Astrocyte of the cerebellum (primary cell): ENCODE data around the gene NLGN1.

Experiments
- DNase-seq: peaks from one replicate; pipeline ENCODE4 v3.0.0-alpha.2; 2011; ENCODE audit warnings: low read depth
- H3K4me3 ChIP-seq: 2 replicates; pipeline ENCODE4 v1.5.1; 2011; ENCODE audit warnings: mild to moderate bottlenecking, low read depth, low read length, moderate library complexity
- in situ Hi-C: cut with HindIII; loops from 2 replicates; pipeline ENCODE4 v1.10.0; 2017; ENCODE audit warnings: low sequenced_read_pairs
- TF ChIP-seq, protein P1 (sequence below): IDR thresholded peaks from 2 replicates; pipeline ENCODE4 v1.5.1; 2012; ENCODE audit warnings: low read length, low read depth, moderate library complexity, mild to moderate bottlenecking; ENCODE audit errors: missing control alignments

The NLGN1 gene

DNA sequence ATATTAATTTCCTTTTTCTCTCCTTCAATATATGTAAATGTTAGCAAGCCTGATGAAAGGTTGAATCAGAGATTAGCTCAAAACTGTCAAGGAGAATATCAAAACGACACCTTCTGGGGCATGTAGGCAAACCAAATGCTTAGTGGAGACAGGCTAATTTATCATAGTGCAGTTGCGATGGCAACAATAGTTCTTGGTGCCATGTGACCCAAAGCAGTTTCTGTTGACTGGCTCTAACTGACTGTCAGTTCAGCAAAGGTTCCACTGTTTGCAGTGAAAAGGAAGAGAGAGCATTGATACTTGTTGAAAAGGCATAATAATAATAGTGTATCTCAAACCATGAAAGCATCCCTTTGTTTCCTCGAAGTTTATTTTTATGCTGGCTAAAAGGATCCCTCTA lies 513.9 kb downstream of the NLGN1 start:
- in situ Hi-C loops: no loop called here

DNA sequence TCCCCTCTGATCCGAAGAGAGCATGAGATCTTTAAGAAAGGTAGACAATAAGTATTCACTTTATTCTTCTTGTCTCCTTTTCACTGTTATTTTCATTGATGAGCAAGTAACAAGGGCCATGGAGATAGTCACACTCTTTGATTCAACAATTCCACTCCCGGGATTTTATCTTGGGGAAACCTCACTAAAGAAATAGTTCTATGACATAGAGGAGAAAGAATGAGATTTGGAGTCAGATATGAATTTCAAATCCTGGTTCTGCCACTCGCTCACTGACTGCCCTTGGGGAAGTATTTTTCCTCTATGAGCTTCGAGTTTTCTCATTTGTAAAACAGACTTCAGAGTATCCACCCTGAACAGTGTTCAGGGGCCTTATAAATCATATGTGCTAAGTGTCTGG lies 514.6 kb downstream of the NLGN1 start:
- DNase-seq: no peak
- TF ChIP-seq, protein P1, sequence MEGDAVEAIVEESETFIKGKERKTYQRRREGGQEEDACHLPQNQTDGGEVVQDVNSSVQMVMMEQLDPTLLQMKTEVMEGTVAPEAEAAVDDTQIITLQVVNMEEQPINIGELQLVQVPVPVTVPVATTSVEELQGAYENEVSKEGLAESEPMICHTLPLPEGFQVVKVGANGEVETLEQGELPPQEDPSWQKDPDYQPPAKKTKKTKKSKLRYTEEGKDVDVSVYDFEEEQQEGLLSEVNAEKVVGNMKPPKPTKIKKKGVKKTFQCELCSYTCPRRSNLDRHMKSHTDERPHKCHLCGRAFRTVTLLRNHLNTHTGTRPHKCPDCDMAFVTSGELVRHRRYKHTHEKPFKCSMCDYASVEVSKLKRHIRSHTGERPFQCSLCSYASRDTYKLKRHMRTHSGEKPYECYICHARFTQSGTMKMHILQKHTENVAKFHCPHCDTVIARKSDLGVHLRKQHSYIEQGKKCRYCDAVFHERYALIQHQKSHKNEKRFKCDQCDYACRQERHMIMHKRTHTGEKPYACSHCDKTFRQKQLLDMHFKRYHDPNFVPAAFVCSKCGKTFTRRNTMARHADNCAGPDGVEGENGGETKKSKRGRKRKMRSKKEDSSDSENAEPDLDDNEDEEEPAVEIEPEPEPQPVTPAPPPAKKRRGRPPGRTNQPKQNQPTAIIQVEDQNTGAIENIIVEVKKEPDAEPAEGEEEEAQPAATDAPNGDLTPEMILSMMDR: no peak
- in situ Hi-C loops: no loop called here
- H3K4me3 ChIP-seq: no peak overlapping the region

More for the DNA sequence above, 513.9 kb downstream of the NLGN1 start:
- no peak for DNase-seq
- TF ChIP-seq, protein P1: no peak
- no peak overlapping the region for H3K4me3 ChIP-seq

DNA sequence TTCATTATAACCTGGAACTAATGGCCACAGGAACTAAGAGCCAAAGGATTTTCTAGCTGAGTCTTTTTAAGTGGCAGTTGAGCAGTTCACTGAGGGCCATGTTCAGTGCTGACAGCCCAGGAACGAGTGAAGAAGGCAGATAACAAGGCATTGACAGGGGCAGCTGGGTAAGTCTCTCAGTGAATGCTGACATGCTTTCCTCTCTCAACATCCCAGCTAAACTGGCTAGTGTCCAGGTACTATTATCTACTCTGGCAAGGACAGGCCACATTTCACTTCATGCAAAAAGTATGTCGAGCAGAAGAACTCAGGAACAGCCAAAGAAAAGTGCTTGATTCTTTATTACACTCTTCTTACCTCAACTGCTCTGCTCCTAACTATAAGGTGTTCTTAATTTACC lies 515.9 kb downstream of the NLGN1 start:
- no peak overlapping the region for H3K4me3 ChIP-seq
- no peak for DNase-seq
- in situ Hi-C loops: no loop called here
- TF ChIP-seq, protein P1: no peak

DNA sequence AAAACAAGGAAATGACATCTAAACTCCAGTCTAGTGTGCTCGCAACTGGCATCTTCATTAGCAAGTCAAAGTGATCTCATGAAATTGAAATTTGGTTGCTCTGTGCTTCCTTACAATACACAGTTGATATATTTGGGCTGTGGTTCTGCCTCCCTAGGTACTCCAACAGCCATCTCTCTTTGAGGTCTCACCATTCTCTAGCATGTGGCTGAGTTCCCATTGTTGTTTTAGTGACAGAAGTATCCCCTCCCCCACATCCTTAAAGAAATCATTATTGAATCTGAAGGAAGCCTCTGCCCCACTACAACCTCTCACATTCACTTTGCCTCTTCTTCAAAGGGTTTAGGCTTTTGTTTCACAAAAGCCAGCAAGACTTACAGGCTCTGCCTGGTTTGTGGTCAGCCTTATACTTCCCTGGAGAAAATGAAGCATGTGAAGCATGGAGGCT lies 516.5 kb downstream of the NLGN1 start:
- H3K4me3 ChIP-seq: no peak overlapping the region
- TF ChIP-seq, protein P1: no peak
- in situ Hi-C loops: no loop called here
- peak; percentile 39 for DNase-seq

DNA sequence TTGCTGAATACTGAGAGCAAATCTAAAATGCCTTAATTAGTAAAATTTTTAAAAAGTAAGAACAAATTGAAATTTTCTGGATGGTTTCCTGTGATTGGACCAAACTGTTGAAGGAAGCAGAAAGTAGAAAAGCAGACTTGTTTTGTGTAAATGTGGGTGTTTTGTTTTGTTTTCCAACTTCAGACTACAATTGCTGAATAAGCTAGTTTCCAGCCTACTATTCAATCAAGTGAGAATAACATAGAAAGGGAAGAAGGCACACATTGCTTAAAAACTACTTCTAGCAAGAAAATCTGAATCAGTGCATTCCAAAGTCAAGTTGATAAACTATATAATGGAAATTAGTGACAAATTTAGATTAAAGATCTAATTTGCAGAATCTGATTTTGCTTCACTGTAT lies 519.3 kb downstream of the NLGN1 start:
- in situ Hi-C loops: no loop called here
- TF ChIP-seq, protein P1: no peak
- no peak overlapping the region for H3K4me3 ChIP-seq

DNA sequence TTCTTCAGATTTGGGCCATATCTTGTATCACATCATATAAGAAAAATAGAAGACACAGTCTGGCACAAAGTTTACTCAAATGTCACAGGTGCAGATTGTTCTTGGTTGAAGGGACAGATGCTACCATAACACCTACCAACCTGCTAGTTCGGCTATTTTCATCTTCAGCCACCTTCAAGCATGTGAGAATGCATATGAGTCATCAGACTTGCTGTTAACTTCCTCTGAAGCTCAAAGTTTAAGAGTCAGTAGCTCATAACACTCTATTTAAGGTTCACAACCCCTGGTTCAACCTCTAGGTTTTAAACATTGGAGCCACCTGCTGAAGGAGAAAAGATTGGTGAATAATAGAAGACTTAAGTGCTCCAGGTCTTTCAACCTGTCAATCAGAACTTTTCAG lies 522.8 kb downstream of the NLGN1 start:
- TF ChIP-seq, protein P1: no peak
- no peak for DNase-seq
- in situ Hi-C loops: no loop called here
- no peak overlapping the region for H3K4me3 ChIP-seq

More for the DNA sequence above, 519.3 kb downstream of the NLGN1 start:
- no peak for DNase-seq

DNA sequence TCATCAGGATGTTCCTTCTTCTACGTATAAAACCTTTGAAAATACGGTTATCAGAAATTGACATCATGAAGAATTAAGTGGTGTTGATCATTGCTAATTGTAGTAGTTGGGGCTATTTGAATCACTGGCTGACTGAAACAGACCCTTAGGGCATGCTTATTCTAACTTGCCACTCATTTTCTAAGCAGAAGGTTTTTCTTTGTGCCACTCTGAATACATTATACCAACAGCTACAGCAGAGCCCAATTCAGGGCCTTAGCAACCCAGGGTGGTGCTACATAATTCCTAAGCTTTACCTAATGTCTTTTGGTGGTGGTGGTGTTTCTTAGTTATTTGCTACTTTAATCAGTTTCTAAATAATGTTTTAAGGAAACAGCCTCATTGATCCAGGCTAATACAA lies 524.2 kb downstream of the NLGN1 start:
- in situ Hi-C loops: no loop called here
- no peak overlapping the region for H3K4me3 ChIP-seq
- no peak for DNase-seq
- TF ChIP-seq, protein P1: no peak
